GM12864 (cell line): ENCODE measurements around the gene AMD1.

Experiments used
- DNase-seq: peaks from one replicate; pipeline ENCODE4 v3.0.0-alpha.2; 2011; ENCODE audit warnings: low read depth
- H3K4me3 ChIP-seq: 2 replicates; pipeline ENCODE4 v1.5.1; 2011; ENCODE audit warnings: mild to moderate bottlenecking, low read depth, low read length, control low read depth
- TF ChIP-seq, protein P1 (sequence below): IDR thresholded peaks from 2 replicates; pipeline ENCODE4 v1.5.1; 2011; ENCODE audit warnings: low read depth, mild to moderate bottlenecking, moderate library complexity, low read length, control low read depth, inconsistent platforms; ENCODE audit errors: missing control alignments

Gene AMD1

DNA sequence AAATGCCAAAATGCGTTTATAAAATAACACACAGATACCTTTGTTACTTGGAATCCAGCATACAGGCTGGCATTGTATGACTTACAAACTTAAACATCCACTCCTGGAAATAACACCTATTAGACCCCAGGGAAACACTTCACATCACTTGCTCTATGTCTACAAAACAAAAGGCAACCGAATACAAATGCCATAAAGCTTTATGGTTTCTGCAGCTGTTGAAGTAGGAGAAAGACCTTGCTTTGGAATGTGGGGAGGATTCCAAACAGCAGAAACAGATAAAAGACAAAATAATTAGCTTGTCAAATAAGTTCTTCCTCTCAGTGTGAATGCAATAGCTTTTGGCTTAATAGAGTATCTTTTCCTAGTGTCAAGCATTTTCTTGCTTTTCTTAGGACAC, 9.8 kb upstream of the AMD1 start:
- TF ChIP-seq, protein P1, sequence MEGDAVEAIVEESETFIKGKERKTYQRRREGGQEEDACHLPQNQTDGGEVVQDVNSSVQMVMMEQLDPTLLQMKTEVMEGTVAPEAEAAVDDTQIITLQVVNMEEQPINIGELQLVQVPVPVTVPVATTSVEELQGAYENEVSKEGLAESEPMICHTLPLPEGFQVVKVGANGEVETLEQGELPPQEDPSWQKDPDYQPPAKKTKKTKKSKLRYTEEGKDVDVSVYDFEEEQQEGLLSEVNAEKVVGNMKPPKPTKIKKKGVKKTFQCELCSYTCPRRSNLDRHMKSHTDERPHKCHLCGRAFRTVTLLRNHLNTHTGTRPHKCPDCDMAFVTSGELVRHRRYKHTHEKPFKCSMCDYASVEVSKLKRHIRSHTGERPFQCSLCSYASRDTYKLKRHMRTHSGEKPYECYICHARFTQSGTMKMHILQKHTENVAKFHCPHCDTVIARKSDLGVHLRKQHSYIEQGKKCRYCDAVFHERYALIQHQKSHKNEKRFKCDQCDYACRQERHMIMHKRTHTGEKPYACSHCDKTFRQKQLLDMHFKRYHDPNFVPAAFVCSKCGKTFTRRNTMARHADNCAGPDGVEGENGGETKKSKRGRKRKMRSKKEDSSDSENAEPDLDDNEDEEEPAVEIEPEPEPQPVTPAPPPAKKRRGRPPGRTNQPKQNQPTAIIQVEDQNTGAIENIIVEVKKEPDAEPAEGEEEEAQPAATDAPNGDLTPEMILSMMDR, result no peak
- no peak overlapping the region for H3K4me3 ChIP-seq
- no peak for DNase-seq

DNA sequence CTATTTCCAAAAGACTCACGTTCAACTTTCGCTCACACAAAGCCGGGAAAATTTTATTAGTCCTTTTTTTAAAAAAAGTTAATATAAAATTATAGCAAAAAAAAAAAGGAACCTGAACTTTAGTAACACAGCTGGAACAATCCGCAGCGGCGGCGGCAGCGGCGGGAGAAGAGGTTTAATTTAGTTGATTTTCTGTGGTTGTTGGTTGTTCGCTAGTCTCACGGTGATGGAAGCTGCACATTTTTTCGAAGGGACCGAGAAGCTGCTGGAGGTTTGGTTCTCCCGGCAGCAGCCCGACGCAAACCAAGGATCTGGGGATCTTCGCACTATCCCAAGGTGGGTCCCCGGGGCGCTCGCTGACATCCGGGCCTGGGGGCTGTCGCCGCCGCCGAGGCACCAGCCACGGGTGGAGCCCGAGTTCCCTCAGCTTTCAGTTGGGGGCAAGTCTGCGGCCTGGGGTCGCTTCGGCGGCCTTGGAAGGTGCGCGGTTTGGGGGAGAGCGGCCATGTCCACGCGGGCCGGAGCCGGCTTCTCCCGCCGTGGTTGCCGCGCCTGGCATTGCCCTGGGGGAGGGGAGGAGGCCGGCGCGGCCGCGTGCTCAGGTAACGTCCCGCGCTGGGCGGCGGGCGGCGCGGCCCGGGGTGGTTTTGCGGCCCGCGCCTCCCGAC, 429 bp downstream of the AMD1 start:
- no peak for DNase-seq
- H3K4me3 ChIP-seq, result peak overlapping the region; percentile 85
- TF ChIP-seq, protein P1, result no peak

DNA sequence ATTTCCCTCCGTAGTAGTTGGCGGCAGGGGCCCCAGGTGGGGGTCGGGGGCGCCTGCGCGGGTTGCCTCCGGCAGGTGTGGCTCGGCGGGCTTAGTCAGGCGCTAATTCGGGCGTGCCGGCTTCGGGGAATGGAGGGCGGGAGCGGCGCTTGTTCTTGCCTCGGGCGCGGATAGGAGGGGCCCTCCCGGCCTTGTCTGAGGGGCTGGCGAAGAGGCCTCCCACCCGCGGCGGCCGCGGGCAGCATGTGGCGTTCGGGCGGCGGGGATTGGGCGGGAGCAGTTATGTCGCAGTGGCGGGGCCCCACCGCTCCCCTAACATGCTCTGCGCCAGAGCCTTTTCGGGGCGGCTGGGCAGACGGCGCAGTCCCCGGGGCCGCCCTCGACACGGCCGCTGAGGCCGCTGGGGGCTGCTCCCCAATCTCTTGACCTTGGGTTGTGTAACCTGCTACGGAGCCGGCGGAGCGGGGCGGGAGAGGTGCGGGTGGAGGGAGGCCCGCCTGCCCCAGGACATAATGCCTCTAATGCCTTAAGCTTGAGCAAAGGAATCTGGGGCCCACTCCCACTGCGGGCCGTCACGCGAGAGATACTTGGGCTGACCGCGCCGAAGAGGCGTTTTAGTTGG, 1.1 kb downstream of the AMD1 start:
- no peak for DNase-seq
- TF ChIP-seq, protein P1, result no peak

DNA sequence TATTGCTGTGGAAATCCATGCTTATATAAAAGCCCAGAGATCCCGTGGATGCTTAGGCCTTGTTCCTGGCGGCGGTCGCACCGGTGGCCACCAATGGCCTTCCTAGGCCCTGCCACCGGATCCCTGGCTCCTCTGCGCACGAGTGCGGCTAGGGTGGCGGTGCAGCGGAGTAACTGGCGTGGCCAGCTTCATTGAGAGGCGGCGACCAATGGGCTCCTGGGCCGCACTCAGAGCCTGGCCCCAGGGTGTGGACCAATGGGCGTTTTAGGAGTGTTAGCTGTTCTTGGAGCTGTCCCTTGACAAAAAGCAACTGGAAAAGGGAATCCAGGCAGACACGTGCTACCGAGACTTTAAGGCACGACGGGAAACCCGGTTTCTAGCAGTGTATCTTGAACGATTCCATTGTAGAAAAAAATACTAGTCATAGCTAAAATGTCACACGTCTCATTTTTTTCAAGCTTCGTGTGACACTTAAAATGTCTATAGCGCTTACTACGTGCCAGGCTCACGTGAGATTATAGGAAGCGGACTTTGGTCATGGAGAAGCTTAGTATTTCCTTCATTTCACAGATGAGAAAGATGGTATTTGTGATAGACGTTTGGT, 1.7 kb downstream of the AMD1 start:
- DNase-seq, result no peak
- TF ChIP-seq, protein P1, result no peak
- H3K4me3 ChIP-seq, result peak overlapping the region; percentile 85

More for the DNA sequence above, 1.1 kb downstream of the AMD1 start:
- peak overlapping the region; percentile 85 for H3K4me3 ChIP-seq

DNA sequence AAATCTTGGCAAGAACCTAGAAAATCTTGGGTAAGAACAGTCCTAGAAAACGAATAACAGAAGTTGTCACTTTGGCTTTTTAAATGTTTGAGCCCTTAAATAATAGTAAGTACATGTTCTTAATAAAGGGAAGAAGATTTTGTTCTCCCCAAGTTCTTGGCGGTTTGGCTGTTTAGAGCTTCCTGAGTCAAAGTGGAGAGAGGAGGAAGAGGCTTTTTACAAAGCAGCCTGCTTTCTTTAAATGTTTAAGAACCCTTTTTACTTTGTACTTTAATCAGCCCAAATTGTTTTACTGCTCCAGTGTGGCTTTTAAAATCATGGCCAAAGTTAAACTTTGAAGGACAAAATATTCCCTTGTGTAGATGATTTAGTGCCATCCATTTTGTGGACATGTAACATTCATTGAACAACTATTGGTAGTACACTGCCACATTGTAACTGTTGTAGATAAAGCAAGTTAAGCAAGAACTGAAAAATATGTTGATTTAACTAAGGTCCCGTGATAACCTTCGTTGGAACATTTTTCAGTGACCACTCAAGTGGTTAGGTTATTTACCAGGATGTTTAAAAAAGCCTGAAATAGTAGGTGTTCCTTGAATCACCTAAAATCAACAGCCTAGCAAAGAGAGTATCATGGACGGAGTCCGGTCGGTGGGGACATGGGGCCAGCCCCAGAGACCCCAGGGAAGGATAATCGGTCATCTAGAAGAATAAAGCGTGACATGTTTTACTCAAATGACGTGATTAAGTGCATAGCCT, 2.4 kb downstream of the AMD1 start:
- TF ChIP-seq, protein P1, result no peak
- no peak for DNase-seq
- peak overlapping the region; percentile 85 for H3K4me3 ChIP-seq

DNA sequence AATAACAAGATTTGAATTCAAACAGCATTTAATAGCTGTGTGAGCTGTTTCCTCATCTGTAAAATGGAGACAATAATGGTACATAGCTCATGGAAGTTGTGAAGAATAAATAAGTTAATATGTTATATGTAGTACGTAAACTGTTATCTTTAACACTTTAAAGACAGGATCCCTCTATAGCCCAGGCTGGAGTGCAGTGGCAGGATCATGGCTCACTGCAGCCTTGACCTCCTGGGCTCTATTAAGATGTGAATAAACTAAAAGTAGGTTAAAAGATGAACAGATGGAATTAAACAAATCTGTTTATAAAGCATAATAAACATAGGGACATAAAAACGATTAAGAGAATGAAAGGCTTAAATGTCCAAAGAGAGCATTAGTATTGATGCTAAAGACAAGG, 3.0 kb downstream of the AMD1 start:
- H3K4me3 ChIP-seq, result peak overlapping the region; percentile 85
- DNase-seq, result no peak
- TF ChIP-seq, protein P1, result no peak
